ENCODE data around the gene MGRN1.

MGRN1 gene

GRCh38 chr16:4687946-4688673, 63.5 kb downstream of the MGRN1 start:
- DNase-seq (ENCODE audit: low spot score) = no peak

GRCh38 chr16:4688674-4689045, 64.0 kb downstream of the MGRN1 start:
- no peak for DNase-seq (ENCODE audit: low spot score)

- DNase-seq (ENCODE audit: low spot score) = no peak
These were observed 64.6 kb downstream of the MGRN1 start for GRCh38 chr16:4689091-4689671.

GRCh38 chr16:4689864-4690704, 65.5 kb downstream of the MGRN1 start:
- DNase-seq (ENCODE audit: low spot score) = no peak

- DNase-seq (ENCODE audit: low spot score) = no peak
These were observed 66.5 kb downstream of the MGRN1 start for GRCh38 chr16:4690946-4691665.

GRCh38 chr16:4691666-4692412, 67.2 kb downstream of the MGRN1 start:
- DNase-seq (ENCODE audit: low spot score) = no peak

GRCh38 chr16:4692460-4693295, 68.1 kb downstream of the MGRN1 start:
- no peak for DNase-seq (ENCODE audit: low spot score)

- DNase-seq (ENCODE audit: low spot score) = peak; percentile 89
These were observed 68.8 kb downstream of the MGRN1 start, which contains the start of gene NUDT16L1 for GRCh38 chr16:4693296-4693955. TSS of gene NUDT16L1 (plus strand) at chr16:4693562. CDS start at chr16:4693727, 165 bp downstream.

GRCh38 chr16:4693956-4694641, 69.5 kb downstream of the MGRN1 start:
- DNase-seq (ENCODE audit: low spot score) = peak; percentile 30

GRCh38 chr16:4694642-4695451, 70.2 kb downstream of the MGRN1 start:
- no peak for DNase-seq (ENCODE audit: low spot score)

GRCh38 chr16:4695473-4696171, 71.0 kb downstream of the MGRN1 start:
- DNase-seq (ENCODE audit: low spot score) = no peak

- no peak for DNase-seq (ENCODE audit: low spot score)
These were observed 71.7 kb downstream of the MGRN1 start for GRCh38 chr16:4696172-4696904.

- no peak for DNase-seq (ENCODE audit: low spot score)
These were observed 72.5 kb downstream of the MGRN1 start for GRCh38 chr16:4696905-4697847.

GRCh38 chr16:4697848-4698291, 73.2 kb downstream of the MGRN1 start:
- DNase-seq (ENCODE audit: low spot score) = no peak

- DNase-seq (ENCODE audit: low spot score) = no peak
These were observed 73.9 kb downstream of the MGRN1 start for GRCh38 chr16:4698321-4699045.
